ENCODE results near the gene OTOG.

OTOG gene

DNA sequence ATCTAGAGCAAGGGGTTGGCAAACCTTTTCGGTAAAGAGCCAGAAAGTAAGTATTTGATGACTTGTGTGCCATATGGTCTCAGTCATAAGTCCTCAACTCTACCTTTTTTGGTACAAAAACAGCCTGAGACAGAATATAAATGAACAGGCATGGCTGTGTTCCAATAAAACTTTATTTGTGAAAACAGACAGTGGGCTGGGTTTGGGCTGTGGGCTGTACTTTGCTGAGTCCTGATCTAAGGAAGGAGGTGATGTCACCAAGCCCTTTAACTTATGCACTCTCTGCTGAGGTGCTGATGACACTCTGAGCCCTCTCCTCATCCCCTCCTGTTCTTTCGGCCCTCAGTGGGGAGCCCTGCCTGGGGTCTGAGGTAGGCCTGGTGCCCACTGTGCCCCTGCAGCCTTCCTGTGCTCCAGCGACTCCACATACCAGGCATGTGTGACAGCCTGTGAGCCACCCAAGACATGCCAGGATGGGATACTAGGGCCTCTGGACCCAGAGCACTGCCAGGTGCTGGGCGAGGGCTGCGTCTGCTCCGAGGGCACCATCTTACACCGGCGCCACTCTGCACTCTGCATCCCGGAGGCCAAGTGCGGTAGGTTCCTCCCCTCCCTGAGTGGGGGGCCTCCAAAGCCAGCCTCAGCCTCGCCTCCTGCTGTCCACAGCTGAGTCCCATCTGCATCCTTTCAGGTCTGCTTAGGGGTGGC lies 86.4 kb downstream of the OTOG start:
- no peak for DNase-seq (ENCODE audit: low read depth)

DNA sequence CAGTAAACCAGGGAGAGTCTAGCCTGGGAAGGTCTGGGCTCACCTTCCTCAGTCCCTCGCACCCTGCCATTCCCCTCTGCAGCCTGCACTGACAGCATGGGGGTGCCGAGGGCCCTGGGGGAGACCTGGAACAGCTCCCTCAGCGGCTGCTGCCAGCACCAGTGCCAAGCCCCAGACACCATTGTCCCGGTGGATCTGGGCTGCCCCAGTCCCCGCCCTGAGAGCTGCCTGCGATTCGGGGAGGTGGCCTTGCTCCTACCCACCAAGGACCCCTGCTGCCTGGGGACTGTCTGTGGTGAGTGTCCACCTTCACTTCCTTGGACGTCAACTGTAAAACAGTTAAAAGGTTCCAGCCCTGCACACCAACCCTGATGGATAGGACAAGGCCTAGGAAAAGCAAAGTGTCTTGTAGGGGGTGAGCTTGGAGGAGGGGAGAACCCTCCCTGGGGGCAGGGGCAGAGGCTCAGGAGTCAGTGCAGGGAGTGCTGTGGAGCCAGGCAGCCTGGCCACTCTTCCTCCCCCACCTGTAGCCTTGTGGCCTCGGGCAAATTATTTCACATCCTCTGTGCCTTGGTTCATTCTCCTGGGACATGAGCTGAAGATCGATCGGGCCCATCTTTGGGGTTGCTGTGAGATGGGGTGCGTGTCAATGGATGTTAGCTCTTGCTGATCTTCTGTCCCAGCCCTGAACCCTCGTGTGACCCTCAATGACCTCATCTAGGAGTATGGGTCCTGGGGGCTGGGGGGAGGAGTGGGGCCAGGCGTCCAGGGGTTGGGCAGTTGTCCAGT lies 87.1 kb downstream of the OTOG start:
- no peak for DNase-seq (ENCODE audit: low read depth)

DNA sequence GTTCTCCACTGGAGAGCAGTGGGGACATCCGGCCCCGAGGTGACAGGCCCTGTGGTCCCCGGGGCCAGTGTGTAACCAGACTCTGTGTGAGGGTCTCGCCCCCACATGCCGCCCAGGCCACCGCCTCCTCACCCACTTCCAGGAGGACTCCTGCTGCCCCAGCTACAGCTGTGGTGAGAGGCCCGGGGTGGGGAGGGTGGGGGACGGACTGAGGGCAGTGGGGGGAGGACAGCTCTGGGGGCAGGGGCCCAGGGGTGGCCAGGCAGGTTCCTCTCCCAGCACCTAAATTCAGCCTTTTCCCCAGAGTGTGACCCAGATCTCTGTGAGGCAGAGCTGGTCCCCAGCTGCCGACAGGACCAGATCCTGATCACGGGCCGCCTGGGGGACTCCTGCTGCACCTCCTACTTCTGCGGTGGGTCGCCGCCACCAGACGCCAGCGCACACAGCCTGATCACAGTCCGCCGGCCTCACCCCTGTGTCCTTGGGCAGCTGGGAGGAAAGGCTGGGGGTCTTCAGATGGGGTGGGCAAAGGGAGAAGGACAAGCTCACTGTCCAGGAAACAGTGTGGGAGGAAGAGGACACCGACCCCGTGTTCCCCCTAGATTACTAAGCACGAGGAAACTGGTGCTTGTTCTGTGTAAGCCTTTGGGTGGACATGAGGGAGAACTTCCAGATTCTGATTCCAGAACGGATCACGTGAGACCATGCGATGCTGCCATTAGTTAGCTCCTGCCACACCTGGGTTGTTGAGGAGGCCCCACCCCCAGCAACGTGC lies 87.9 kb downstream of the OTOG start:
- DNase-seq (ENCODE audit: low read depth), result no peak

DNA sequence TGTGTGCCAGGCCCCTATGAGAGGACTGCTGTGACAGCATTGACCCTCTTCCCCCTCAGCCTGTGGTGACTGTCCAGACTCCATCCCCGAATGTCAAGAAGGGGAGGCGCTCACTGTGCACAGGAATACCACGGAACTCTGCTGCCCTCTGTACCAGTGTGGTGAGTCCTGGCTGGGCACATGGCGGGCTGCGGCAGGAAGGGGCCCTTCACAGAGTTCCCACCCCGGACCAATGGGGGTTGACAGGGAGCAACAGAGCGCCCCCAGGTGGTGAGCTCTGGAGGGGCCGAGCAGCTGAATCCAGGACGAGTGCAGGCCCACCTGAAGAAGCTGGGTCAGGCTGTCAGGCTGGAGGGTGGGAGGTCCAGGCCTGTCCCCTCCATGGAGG lies 88.5 kb downstream of the OTOG start:
- no peak for DNase-seq (ENCODE audit: low read depth)

DNA sequence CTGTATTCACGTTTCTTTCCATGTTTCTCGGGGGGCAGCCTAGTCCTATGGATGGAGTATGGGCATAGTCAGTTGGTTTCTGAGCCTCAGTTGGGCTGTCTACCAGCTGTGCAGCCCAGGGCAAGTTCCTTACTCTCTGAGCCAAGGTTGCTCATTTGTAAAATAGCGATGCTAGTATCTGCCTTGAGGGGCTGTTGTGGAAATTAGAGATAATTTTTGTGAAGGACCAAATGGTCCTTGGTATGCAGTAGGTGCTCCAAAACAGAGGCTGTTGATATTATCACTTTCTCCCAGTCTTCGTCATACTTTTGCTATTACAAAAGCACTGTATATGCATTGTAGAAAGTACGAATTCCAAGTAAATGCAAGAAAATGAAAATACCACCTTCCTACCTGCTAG lies 89.7 kb downstream of the OTOG start:
- no peak for DNase-seq (ENCODE audit: low read depth)

DNA sequence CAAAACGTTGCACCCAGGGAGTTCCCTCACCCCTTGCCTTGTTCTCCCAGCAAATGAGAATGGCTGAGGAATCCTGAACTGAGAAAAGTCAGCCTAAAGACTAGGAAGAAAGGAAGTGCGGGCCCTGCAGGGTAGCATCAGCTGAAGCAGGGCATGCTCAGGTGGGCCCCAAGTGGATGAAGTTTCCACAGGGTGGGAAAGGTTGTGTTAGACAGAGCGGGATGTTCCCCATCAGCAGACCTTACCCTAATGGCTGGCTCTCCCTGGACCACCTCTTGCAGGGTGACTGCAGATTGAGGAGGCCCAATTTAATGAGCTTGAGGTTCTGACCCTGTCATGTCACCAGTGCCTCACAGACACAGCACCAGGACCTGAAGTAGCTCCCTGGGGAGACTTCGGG lies 90.8 kb downstream of the OTOG start:
- DNase-seq (ENCODE audit: low read depth), result no peak

DNA sequence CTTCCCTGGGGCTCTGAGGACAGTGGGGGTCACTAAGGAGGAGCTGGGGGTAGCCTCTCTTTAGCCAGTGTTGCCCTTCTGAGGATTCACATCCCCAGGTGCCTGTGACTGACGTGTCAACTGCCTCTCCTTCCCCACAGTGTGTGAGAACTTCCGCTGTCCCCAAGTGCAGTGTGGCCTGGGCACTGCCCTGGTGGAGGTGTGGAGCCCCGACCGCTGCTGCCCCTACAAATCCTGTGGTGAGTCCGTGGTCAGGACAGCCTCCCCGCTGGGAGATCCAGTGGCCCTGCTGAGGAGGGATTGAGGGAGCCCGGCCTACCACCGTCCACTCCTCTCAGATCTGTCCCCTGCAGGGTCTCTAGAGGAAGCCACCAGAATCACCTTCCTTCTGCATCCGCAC lies 91.3 kb downstream of the OTOG start:
- no peak for DNase-seq (ENCODE audit: low read depth)

DNA sequence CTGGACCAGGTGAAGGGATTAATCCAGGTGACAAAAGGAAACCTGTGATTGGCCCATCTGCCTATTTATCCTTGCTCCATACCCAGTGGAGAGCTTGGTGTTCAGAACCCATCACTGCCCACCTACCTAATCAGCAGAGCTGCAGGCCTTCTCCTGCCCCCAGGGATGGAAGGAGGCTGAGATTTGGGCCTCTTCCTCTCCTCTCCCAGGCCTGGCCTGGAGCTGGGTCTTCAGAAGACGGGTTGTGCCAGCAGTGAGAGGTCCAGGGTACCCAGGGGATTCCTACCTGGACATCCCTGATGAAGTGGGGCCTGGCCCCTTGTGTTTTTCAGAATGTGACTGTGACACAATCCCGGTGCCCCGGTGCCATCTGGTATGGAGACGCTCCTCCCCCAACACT lies 92.0 kb downstream of the OTOG start:
- DNase-seq (ENCODE audit: low read depth), result no peak

DNA sequence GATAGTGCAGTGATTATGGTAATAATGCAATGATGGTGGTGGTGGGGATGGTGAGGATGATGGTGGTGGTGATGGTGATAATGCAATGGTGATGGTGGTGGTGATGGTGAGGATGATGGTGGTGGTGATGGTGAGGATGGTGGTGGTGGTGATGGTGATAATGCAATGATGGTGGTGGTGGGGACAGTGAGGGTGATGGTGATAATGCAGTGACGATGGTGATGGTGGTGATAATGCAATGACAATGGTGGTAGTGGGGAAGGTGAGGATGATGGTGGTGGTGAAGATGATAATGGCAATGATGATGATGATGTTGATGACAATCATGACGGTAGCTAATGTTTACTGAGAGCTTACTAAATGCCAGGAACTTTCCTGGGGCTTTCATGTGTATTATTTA lies 92.7 kb downstream of the OTOG start:
- no peak for DNase-seq (ENCODE audit: low read depth)

DNA sequence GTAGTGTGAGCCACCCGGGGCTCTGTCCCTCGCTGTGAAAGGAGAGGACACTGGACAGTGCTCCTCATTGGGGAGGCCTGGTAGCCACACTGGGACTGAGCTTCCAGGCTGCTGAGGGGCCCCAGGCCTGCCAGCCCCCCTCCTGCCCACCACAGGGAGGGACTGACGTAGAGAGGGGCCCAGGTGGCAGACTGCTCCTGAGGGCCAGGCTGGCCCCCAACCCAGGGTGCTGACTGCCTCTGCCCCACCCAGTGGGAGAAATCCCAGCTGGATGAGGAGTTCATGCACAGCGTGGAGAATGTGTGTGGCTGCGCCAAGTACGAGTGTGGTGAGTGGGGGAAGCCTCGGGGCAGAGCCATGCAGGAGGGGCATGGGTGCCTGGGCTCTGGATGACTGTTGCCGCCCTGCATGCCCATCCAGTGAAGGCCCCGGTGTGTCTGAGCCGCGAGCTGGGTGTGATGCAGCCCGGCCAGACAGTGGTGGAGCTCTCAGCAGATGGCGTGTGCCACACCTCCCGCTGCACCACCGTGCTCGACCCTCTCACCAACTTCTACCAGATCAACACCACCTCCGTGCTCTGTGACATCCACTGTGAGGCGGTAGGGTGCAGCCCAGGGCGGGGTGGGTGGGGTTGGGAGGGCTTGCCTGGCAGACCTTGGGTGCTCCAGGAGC lies 93.6 kb downstream of the OTOG start:
- DNase-seq (ENCODE audit: low read depth), result no peak

DNA sequence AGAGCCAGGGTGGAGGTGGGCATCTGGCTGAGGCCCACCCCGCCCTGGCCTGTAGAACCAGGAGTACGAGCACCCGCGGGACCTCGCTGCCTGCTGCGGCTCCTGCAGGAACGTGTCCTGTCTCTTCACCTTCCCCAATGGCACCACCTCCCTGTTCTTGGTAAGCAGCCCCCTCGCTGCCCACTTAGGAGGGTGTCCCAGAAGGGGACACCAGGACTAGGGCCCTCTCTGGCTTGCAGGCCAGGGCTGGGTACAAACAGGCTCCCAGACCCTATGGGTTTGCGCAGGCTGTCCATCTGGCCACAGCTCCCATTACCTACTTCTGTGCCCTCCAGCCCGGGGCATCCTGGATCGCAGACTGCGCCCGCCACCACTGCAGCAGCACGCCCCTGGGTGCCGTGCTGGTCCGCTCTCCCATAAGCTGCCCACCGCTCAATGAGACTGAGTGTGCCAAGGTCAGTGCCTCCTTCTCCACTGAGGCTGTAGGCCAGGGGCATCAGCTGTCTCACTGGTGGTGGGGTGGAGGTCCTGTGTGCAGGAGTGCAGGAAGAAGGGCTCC lies 94.8 kb downstream of the OTOG start:
- no peak for DNase-seq (ENCODE audit: low read depth)

DNA sequence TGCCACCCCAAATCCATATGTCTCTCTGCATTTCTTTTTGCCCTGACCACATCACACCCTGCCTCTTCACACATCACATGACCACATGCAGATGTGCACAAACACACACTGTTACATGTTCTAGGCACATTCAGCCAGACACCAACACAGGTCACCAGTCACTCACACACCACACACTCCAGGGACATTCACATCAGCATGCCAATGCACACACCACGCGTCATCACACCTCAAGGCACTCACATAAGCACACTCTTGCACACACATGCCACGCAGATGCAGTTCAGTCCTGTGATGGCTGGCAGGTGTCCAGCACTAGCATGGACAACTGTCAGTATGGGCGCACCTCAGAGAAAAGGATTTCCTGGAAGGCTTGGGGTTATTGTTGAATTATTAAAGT lies 95.3 kb downstream of the OTOG start:
- no peak for DNase-seq (ENCODE audit: low read depth)

DNA sequence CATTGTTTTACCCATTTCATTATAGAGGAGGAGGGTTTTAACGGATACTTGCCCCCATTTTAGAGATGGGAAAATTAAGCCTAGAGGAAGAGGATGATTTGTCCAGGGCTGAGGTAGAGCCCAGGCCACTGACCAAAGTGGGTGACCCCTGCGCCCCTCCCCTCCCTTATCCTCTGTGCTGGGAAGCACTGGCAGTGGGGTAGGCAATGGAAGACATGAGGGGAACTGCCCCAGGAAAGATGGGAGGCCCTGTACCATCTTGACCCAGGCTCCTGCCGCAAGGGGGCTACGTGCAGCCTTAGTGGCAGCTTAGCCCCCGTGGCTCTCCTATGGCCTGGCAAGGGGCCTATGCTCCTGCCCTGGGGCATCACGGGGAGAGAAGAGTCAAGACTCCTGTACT lies 95.9 kb downstream of the OTOG start:
- DNase-seq (ENCODE audit: low read depth), result no peak

DNA sequence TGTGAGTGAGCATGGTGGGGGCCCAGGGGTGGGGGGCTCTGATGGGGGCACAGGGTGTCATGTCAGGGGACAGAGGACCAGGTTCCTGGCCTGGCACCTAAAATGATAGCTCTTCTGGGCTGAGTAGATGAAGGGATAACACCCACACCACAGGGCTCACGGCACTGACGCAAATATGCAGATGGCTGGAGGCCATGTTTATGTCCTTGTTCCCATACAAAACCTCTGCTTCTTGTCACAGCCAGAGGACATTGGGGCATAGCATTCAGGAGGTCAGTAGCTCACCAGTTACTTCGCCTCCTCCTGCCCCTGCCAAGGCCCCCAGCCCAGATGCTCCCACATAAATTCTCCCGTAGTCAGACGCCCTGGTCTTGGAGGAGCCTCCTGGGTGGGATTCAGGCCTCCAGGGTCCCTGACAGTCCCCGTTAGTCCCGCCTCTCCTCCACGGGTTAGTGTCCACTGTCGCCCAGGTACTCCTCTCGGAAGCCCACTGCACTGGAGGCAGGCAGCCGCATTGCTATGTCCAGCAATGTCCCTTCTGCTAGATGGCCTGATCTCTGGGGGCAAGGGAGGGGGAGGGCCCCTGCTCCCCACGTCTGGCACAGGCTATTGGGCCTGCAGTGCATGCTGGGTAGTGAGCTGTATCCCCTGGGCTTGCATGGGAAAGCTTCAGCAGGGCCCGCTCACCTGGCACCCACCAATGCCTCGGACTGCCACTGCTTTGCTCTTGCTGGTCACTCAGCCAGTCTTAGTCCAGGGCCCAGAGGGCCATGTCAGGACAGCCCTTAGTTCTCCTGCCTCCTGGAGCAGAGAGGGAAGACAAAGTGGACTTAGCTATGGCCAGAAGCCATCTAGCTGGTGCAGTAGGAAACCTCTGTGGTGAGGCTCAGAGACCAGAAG lies 96.7 kb downstream of the OTOG start:
- DNase-seq (ENCODE audit: low read depth), result no peak

DNA sequence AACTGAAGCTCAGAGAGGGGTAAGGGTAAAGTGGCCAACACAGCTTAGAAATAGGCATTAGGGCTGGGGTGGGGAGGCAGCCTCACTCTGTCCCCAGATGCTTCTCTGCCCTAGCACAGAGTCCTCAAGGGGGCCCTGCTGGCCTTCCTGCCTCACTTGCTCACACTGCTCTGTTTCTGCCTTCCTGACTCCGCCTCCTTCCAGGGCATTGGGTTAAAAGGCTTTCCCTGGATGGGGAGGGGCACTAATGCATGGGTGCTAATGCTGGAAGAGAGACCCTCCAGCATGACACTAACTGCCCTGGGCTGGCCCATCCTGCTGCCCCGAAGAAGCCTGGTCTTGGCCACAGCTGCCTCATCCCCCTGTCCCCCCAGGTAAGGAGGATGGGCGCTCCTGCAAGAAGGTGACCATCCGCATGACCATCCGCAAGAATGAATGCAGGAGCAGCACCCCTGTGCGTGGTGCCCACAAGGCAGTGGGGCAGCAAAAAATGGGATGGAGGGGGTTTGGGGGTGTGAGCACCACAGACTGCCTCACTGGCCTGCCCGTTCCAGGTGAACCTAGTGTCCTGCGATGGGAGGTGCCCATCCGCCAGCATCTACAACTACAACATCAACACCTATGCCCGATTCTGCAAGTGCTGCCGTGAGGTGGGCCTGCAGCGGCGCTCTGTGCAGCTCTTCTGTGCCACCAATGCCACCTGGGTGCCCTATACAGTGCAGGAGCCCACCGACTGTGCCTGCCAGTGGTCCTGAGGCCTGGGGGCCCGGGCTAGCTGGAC lies 98.3 kb downstream of the OTOG start:
- DNase-seq (ENCODE audit: low read depth), result no peak

DNA sequence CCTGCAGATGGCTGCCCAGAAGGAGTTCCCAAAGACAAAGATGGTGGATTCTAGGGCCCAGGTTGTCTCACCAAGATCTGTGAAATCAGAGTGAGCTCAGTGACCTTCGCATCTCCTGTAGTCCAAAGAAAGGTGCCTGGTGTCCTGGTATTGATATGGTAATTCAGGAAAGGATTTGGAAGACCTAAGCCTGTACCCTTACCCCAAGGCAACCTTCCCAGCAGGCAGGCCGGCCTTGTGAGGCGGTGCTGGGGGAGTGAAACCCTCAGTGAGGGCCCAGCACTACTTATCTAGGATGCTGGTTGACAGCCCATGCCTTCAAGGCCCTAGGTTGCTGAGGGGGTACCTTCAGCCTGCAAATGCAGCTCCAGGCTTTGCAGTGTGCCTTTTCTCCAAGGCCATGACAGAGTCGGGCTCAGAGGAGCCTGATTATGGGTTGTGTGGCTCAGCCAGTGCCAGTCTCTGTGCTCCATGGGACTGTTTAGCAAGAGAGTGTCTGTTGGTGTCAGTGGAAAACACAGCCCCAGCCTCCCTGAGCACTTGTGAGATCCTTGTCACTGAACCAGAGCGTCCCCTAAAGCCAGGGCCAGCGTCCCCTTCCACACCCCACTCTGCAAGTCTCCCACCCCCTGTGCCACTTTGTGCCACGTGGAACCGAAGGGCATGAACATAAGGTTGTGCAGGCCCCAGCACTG lies 99.5 kb downstream of the OTOG start:
- DNase-seq (ENCODE audit: low read depth), result no peak

DNA sequence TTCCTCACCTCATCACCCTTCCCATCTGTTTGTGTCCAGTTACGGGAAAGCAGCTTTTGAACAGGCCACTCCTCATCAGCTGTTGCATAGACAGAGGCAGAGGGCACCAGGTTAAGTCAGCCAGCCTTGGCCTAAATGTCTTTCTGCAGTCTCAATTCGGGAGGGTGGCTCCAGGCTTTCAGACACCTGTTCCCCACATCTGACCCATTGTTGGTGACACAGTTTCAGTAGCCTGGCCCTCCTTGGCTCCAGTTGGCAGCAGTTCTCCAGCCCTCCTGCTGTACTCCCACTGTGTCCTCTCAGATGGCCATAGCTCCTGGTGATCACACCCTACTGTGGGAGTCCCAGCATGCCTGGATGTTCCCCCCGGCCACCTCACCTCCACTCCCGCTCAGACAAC lies 101.5 kb downstream of the OTOG start:
- DNase-seq (ENCODE audit: low read depth), result no peak

DNA sequence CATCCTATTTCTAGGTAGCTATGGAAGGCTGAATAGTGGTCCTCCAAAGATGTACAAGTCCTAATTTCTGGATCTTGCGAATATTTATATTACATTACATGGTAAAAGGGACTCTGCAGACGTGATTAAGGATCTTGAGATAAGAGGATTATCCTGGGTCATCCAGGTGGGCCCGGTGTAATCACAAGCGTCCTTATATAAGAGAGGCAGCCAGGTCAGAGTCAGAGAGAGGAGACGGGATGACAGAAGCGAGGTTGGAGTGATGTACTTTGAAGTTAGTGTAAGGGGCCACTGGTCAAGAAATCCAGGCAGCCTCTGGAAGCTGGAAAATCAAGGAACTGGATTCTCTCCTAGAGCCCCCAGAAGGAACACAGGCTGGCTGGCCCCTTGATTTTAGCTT lies 102.2 kb downstream of the OTOG start:
- no peak for DNase-seq (ENCODE audit: low read depth)

DNA sequence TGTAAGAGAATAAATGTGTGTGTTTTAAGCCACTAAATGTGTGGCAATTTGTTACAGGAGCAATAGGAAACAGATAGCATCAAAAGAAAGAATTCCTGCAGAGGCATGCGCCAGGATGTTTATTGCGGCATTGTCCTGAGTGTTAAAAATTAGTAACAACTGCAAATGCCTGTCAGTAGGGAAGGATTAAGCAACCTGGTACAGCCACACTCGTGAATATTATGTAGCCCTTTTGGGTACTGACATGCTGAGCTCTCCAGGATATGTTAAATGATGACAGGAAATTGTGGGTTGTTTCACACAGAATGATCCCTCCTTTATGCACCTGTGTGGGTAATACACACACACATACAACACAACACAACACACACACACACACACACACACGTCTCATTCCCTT lies 102.6 kb downstream of the OTOG start:
- no peak for DNase-seq (ENCODE audit: low read depth)

All from stimulated activated CD4-positive, alpha-beta T cell treated with anti-CD3 and anti-CD28 coated beads, Interleukin-2, amount 100 ng/mL, for 4 hours (primary cell).